Neural progenitor cell (in vitro differentiated cells): Measurements from ENCODE around the gene SLC25A13. TPM values are rescaled to one million over a fixed set of nuclear protein-coding genes. Genes with fewer than 3 reads are reported as not detected.
"Not testable (repeated sequence)": the region's sequence is repeated elsewhere in the genome, so short reads cannot be mapped to it uniquely, and the experiment has no call there.

ENCODE experiments used
- DNase-seq: peaks from one replicate; pipeline ENCODE4 v3.0.0-alpha.2; 2016; ENCODE audit warnings: low spot score
- H2AFZ ChIP-seq: fragments of 200-600 bp; sonication (generic); replicated peaks from 2 replicates; pipeline ENCODE4 v1.6.1; 2016; ENCODE audit warnings: antibody characterized with exemption
- H3F3A ChIP-seq: fragments of 200-600 bp; sonication (generic); 2 replicates; pipeline ENCODE4 v1.6.1; 2016; ENCODE audit warnings: antibody characterized with exemption, low read depth
- H3K27ac ChIP-seq: fragments of 200-600 bp; sonication (generic); 2 replicates; pipeline ENCODE4 v1.5.1; 2016; ENCODE audit warnings: mild to moderate bottlenecking
- H3K27me3 ChIP-seq: fragments of 200-600 bp; sonication (generic); 2 replicates; pipeline ENCODE4 v1.6.1; 2016; ENCODE audit warnings: mild to moderate bottlenecking, moderate library complexity
- H3K36me3 ChIP-seq: fragments of 200-600 bp; sonication (generic); 2 replicates; pipeline ENCODE4 v1.5.1; 2016
- H3K4me1 ChIP-seq: fragments of 200-600 bp; sonication (generic); 2 replicates; pipeline ENCODE4 v1.6.1; 2016; ENCODE audit warnings: mixed run types
- H3K4me2 ChIP-seq: fragments of 200-600 bp; sonication (generic); 2 replicates; pipeline ENCODE4 v1.6.1; 2016
- H3K4me3 ChIP-seq: fragments of 200-600 bp; sonication (generic); 2 replicates; pipeline ENCODE4 v1.5.1; 2016
- H3K79me2 ChIP-seq: fragments of 200-600 bp; sonication (generic); 2 replicates; pipeline ENCODE4 v1.6.1; 2016; ENCODE audit warnings: low read depth
- H3K9ac ChIP-seq: fragments of 200-600 bp; sonication (generic); 2 replicates; pipeline ENCODE4 v1.6.1; 2016
- H3K9me3 ChIP-seq: fragments of 200-600 bp; sonication (generic); 2 replicates; pipeline ENCODE4 v1.5.1; 2016; ENCODE audit warnings: low read depth
- H4K20me1 ChIP-seq: fragments of 200-600 bp; sonication (generic); 2 replicates; pipeline ENCODE4 v1.6.1; 2016; ENCODE audit warnings: low read depth
- H3K27ac Mint-ChIP-seq: 3 replicates; pipeline ENCODE4 v1.8.0; 2021; ENCODE audit warnings: mixed read lengths
- H3K27me3 Mint-ChIP-seq: 2 replicates; pipeline ENCODE4 v1.8.0; 2022; ENCODE audit warnings: low read depth, mild to moderate bottlenecking, inconsistent platforms, moderate library complexity, mixed read lengths; ENCODE audit not compliant: insufficient read depth
- H3K36me3 Mint-ChIP-seq: 3 replicates; pipeline ENCODE4 v1.8.0; 2021; ENCODE audit warnings: mixed read lengths
- H3K4me1 Mint-ChIP-seq: 3 replicates; pipeline ENCODE4 v1.8.0; 2021; ENCODE audit warnings: mixed read lengths
- H3K4me3 Mint-ChIP-seq: 3 replicates; pipeline ENCODE4 v1.8.0; 2021; ENCODE audit warnings: mild to moderate bottlenecking, moderate library complexity, mixed read lengths
- H3K9me3 Mint-ChIP-seq: 3 replicates; pipeline ENCODE4 v1.8.0; 2020; ENCODE audit warnings: mixed read lengths
- CTCF ChIP-seq: fragments of 200-600 bp; sonication (generic); IDR thresholded peaks from 2 replicates; pipeline ENCODE4 v1.5.1; 2017; ENCODE audit warnings: antibody characterized with exemption, mild to moderate bottlenecking
- EZH2 ChIP-seq: fragments of 200-600 bp; sonication (generic); IDR thresholded peaks from 2 replicates; pipeline ENCODE4 v1.6.1; 2017; ENCODE audit warnings: antibody characterized with exemption, mild to moderate bottlenecking, moderate library complexity
- EZH2phosphoT487 ChIP-seq: fragments of 200-600 bp; sonication (generic); IDR thresholded peaks from 2 replicates; pipeline ENCODE4 v1.6.1; 2017; ENCODE audit warnings: antibody characterized with exemption
- total RNA-seq: library from RNA; depleted of rRNA; stranded (reverse); fragments of >200 nt; gene quantifications from 2 replicates; pipeline ENCODE4 v1.2.3, GENCODE V29; 2015; ENCODE audit warnings: low replicate concordance

The SLC25A13 gene
- total RNA-seq, 1 donor from 2014 or later, result 83.3 TPM

- H3K4me1 Mint-ChIP-seq, result no peaks in the 10 kb centered on the region
- no peak overlapping the region for H2AFZ ChIP-seq
Measured at GRCh38 chr7:96157856-96158255, 164.0 kb downstream of the SLC25A13 start.

GRCh38 chr7:96154506-96154905, 167.4 kb downstream of the SLC25A13 start:
- not testable (repeated sequence) for H3K4me3 Mint-ChIP-seq, H3K9me3 Mint-ChIP-seq, H3K4me3 ChIP-seq, H3K36me3 ChIP-seq, H3K4me2 ChIP-seq, H3K27me3 ChIP-seq, H3K9me3 ChIP-seq, H3K4me1 ChIP-seq, H3K27ac Mint-ChIP-seq, H3F3A ChIP-seq, H3K79me2 ChIP-seq, DNase-seq, H3K4me1 Mint-ChIP-seq, H3K27me3 Mint-ChIP-seq, H3K27ac ChIP-seq, H2AFZ ChIP-seq, H3K9ac ChIP-seq, H4K20me1 ChIP-seq
- H3K36me3 Mint-ChIP-seq, result peaks cover 14% of the 10 kb centered on the region

More at GRCh38 chr7:96157856-96158255, 164.0 kb downstream of the SLC25A13 start:
- H4K20me1 ChIP-seq, result no peaks in the 10 kb centered on the region
- Mint-ChIP-seq H3K9me3 (no peaks in the 10 kb centered on the region), H3K36me3 (peaks cover 15% of the 10 kb centered on the region), H3K27ac (no peak overlapping the region), H3K27me3 (peaks cover 2% of the 10 kb centered on the region), H3K4me3 (no peak overlapping the region)
- peaks cover 3% of the 10 kb centered on the region for H3K36me3 ChIP-seq
- no peak overlapping the region for H3K4me3 ChIP-seq
- H3K27ac ChIP-seq, result no peak overlapping the region
- no peak for DNase-seq
- H3K27me3 ChIP-seq, result no peaks in the 10 kb centered on the region
- H3K4me1 ChIP-seq, result no peaks in the 10 kb centered on the region
- TF ChIP-seq EZH2 (no peak), CTCF (no peak), EZH2phosphoT487 (no peak)
- H3K9me3 ChIP-seq, result no peaks in the 10 kb centered on the region
- H3K9ac ChIP-seq, result no peak overlapping the region
- no peaks in the 10 kb centered on the region for H3F3A ChIP-seq
- H3K79me2 ChIP-seq, result no peaks in the 10 kb centered on the region
- no peak overlapping the region for H3K4me2 ChIP-seq

- no peaks in the 10 kb centered on the region for H3K9me3 ChIP-seq
- no peak overlapping the region for H3K4me2 ChIP-seq
- no peak overlapping the region for H3K27ac Mint-ChIP-seq
- no peaks in the 10 kb centered on the region for H3F3A ChIP-seq
- peaks cover 3% of the 10 kb centered on the region for H3K4me1 ChIP-seq
- H3K9ac ChIP-seq, result no peak overlapping the region
- H3K4me3 Mint-ChIP-seq, result no peak overlapping the region
- H3K27ac ChIP-seq, result no peak overlapping the region
- peaks cover 2% of the 10 kb centered on the region for H3K27me3 Mint-ChIP-seq
- peaks cover 3% of the 10 kb centered on the region for H3K36me3 ChIP-seq
- H2AFZ ChIP-seq, result no peak overlapping the region
- H3K79me2 ChIP-seq, result no peaks in the 10 kb centered on the region
- no peak for TF ChIP-seq EZH2
- no peak for TF ChIP-seq CTCF
- TF ChIP-seq EZH2phosphoT487, result no peak
- H3K36me3 Mint-ChIP-seq, result peaks cover 23% of the 10 kb centered on the region
- no peak for DNase-seq
- no peaks in the 10 kb centered on the region for H3K27me3 ChIP-seq
- no peak overlapping the region for H3K4me3 ChIP-seq
- H3K9me3 Mint-ChIP-seq, result no peaks in the 10 kb centered on the region
- no peaks in the 10 kb centered on the region for H3K4me1 Mint-ChIP-seq
- no peaks in the 10 kb centered on the region for H4K20me1 ChIP-seq
Measured at GRCh38 chr7:96152706-96153105, 169.2 kb downstream of the SLC25A13 start.

GRCh38 chr7:96151889-96152288, 170.0 kb downstream of the SLC25A13 start:
- no peak overlapping the region for H3K27ac Mint-ChIP-seq
- no peaks in the 10 kb centered on the region for H3K4me1 Mint-ChIP-seq
- no peaks in the 10 kb centered on the region for H3K27me3 ChIP-seq
- no peaks in the 10 kb centered on the region for H3K9me3 Mint-ChIP-seq
- H3K79me2 ChIP-seq, result no peaks in the 10 kb centered on the region
- no peak overlapping the region for H3K4me3 Mint-ChIP-seq
- H3F3A ChIP-seq, result no peaks in the 10 kb centered on the region
- H3K9ac ChIP-seq, result no peak overlapping the region
- no peaks in the 10 kb centered on the region for H3K36me3 ChIP-seq
- H2AFZ ChIP-seq, result no peak overlapping the region
- TF ChIP-seq EZH2 (no peak), EZH2phosphoT487 (no peak), CTCF (no peak)
- H3K27ac ChIP-seq, result no peak overlapping the region
- peaks cover 8% of the 10 kb centered on the region for H3K4me1 ChIP-seq
- no peak overlapping the region for H3K4me2 ChIP-seq
- DNase-seq, result no peak
- H3K4me3 ChIP-seq, result no peak overlapping the region
- no peaks in the 10 kb centered on the region for H4K20me1 ChIP-seq
- H3K9me3 ChIP-seq, result no peaks in the 10 kb centered on the region
- H3K36me3 Mint-ChIP-seq, result peaks cover 23% of the 10 kb centered on the region
- H3K27me3 Mint-ChIP-seq, result peaks cover 2% of the 10 kb centered on the region
